ENCODE results near the gene HOXB2.
A peak's percentile ranks its signal among the peaks of the same experiment; 100 is the strongest.

HOXB2 gene

DNA sequence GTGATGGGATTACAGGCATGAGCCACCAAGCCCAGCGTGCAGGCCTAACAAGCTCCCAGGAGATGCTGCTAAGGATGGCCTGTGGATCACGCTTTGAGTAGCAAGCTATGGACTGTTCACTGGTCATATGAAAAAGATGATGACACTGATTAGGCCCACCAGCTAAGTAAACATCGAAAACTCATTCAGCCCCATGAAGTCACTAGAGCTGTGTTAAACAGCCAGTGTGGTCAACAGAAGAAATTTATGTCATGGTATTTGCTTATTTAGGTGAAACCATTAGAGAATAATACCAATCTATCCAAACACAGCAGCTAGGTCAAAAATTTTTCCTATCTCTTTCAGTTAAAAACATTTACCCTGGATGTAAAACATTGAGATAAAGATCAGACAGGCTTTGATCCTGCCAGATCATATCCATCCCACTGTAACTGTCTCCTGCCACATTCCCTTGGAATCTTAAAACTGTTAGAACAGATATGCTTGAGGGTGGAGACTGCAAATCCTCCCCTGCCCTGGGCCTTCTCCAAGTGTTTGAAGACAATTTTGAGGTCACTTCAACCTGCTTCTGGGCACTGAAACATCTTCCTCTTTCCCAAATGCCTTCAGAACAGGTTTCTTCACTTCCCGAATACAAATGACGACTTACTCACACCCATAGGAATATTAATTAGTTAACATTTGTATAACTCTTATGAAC is 45.0 kb downstream of the HOXB2 start:
- Histone ChIP-seq H4K8ac (ENCODE audit: low read depth, low read length) (no peak overlapping the region), H3K4ac (ENCODE audit: low read depth, low read length) (no peak overlapping the region), H3K4me1 (ENCODE audit: control insufficient read depth in 1 of 2, insufficient read depth in 2 of 2, low read length in 2 of 2) (peaks cover 43 to 49% of the 10 kb centered on the region in 2 experiments), H3K27me3 (ENCODE audit: insufficient read depth, low read length) (no peaks in the 10 kb centered on the region), H2AK5ac (ENCODE audit: low read length) (no peak overlapping the region), H4K12ac (ENCODE audit: low read depth, low read length) (no peak overlapping the region), H3K14ac (ENCODE audit: low read length) (peak overlapping the region; percentile 62), H2BK120ac (ENCODE audit: insufficient read depth, low read length, poor library complexity) (peak overlapping the region; percentile 87), H2AFZ (ENCODE audit: insufficient read depth, low read length, poor library complexity) (no peak overlapping the region), H3K23ac (ENCODE audit: low read length) (no peak overlapping the region), H2BK5ac (ENCODE audit: low read depth, low read length, poor library complexity) (peak overlapping the region; percentile 85), H3K79me2 (ENCODE audit: control insufficient read depth, insufficient read depth, low read length, poor library complexity) (peaks cover 3% of the 10 kb centered on the region), H3K9ac (ENCODE audit: low read length) (no peak overlapping the region), H3K36me3 (ENCODE audit: control insufficient read depth in 1 of 2, insufficient read depth in 2 of 2, low read length in 2 of 2) (no peaks in the 10 kb centered on the region), H3K18ac (ENCODE audit: low read length) (peak overlapping the region; percentile 74), H3K9me3 (ENCODE audit: insufficient read depth, low read depth, low read length) (no peaks in the 10 kb centered on the region), H4K91ac (ENCODE audit: low read depth, low read length) (peak overlapping the region; percentile 60), H3K27ac (ENCODE audit: low read depth, low read length) (peak overlapping the region; percentile 97), H3K79me1 (ENCODE audit: low read length) (peaks cover 48% of the 10 kb centered on the region), H3K4me3 (ENCODE audit: low read depth, low read length) (no peak overlapping the region), H3K4me2 (ENCODE audit: low read length) (no peak overlapping the region), H2BK12ac (ENCODE audit: low read length) (peak overlapping the region; percentile 93)
- DNase-seq = peak in 1 of 2 donors; percentile 5
- WGBS (ENCODE audit: extremely low coverage, insufficient coverage, insufficient read length) = no CpG with 5 or more reads among the region's 5 CpGs

DNA sequence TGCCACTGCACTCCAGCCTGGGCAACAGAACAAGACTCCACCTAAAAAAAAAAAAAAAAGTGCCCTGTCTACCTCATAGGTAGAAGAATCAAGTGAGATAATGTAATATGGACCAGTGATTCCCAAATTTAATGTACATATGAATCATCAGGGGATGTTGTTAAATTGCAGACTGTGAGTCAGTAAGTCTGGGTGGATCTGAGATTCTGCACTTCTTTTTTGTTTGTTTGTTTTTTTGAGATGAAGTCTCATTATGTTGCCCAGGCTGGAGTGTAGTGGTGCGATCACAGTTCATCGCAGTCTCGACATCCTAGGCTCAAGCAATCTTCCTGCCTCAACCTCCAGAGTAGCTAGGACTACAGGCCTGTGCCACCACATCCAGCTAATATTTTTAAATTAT is 45.7 kb downstream of the HOXB2 start:
- Histone ChIP-seq H3K27me3 (ENCODE audit: insufficient read depth, low read length) (no peaks in the 10 kb centered on the region), H3K4me1 (ENCODE audit: control insufficient read depth in 1 of 2, insufficient read depth in 2 of 2, low read length in 2 of 2) (peaks cover 43 to 48% of the 10 kb centered on the region in 2 experiments), H2BK5ac (ENCODE audit: low read depth, low read length, poor library complexity) (peak overlapping the region; percentile 32), H3K79me1 (ENCODE audit: low read length) (peaks cover 45% of the 10 kb centered on the region), H3K4me2 (ENCODE audit: low read length) (no peak overlapping the region), H3K23ac (ENCODE audit: low read length) (no peak overlapping the region), H3K9me3 (ENCODE audit: insufficient read depth, low read depth, low read length) (no peaks in the 10 kb centered on the region), H3K27ac (ENCODE audit: low read depth, low read length) (peak overlapping the region; percentile 97), H3K18ac (ENCODE audit: low read length) (no peak overlapping the region), H3K79me2 (ENCODE audit: control insufficient read depth, insufficient read depth, low read length, poor library complexity) (peaks cover 3% of the 10 kb centered on the region), H2AK5ac (ENCODE audit: low read length) (no peak overlapping the region), H4K8ac (ENCODE audit: low read depth, low read length) (no peak overlapping the region), H2AFZ (ENCODE audit: insufficient read depth, low read length, poor library complexity) (no peak overlapping the region), H3K4me3 (ENCODE audit: low read depth, low read length) (no peak overlapping the region), H2BK120ac (ENCODE audit: insufficient read depth, low read length, poor library complexity) (peak overlapping the region; percentile 48), H3K9ac (ENCODE audit: low read length) (no peak overlapping the region), H3K36me3 (ENCODE audit: control insufficient read depth in 1 of 2, insufficient read depth in 2 of 2, low read length in 2 of 2) (no peaks in the 10 kb centered on the region), H4K91ac (ENCODE audit: low read depth, low read length) (peak overlapping the region; percentile 60), H2BK12ac (ENCODE audit: low read length) (peak overlapping the region; percentile 85), H4K12ac (ENCODE audit: low read depth, low read length) (no peak overlapping the region), H3K4ac (ENCODE audit: low read depth, low read length) (no peak overlapping the region), H3K14ac (ENCODE audit: low read length) (peak overlapping the region; percentile 51)
- WGBS (ENCODE audit: extremely low coverage, insufficient coverage, insufficient read length) = no CpG with 5 or more reads among the region's 3 CpGs
- DNase-seq = no peak

GRCh38 chr17:48498164-48498850 is 46.6 kb downstream of the HOXB2 start:
- H2BK5ac ChIP-seq (ENCODE audit: low read depth, low read length, poor library complexity) = peak overlapping the region; percentile 95
- no peak overlapping the region for H3K4me3 ChIP-seq (ENCODE audit: low read depth, low read length)
- no CpG with 5 or more reads among the region's 6 CpGs for WGBS (ENCODE audit: extremely low coverage, insufficient coverage, insufficient read length)
- no peak overlapping the region for H4K12ac ChIP-seq (ENCODE audit: low read depth, low read length)
- peak overlapping the region; percentile 4 for H3K14ac ChIP-seq (ENCODE audit: low read length)
- no peak overlapping the region for H3K23ac ChIP-seq (ENCODE audit: low read length)
- H3K27me3 ChIP-seq (ENCODE audit: insufficient read depth, low read length) = no peaks in the 10 kb centered on the region
- peak overlapping the region; percentile 75 for H2BK12ac ChIP-seq (ENCODE audit: low read length)
- H3K4me1 ChIP-seq (ENCODE audit: control insufficient read depth in 1 of 2, insufficient read depth in 2 of 2, low read length in 2 of 2) = peaks cover 36 to 41% of the 10 kb centered on the region in 2 experiments
- H4K8ac ChIP-seq (ENCODE audit: low read depth, low read length) = no peak overlapping the region
- no peak overlapping the region for H3K9ac ChIP-seq (ENCODE audit: low read length)
- H3K79me2 ChIP-seq (ENCODE audit: control insufficient read depth, insufficient read depth, low read length, poor library complexity) = peaks cover 3% of the 10 kb centered on the region
- H3K9me3 ChIP-seq (ENCODE audit: insufficient read depth, low read depth, low read length) = no peaks in the 10 kb centered on the region
- H3K18ac ChIP-seq (ENCODE audit: low read length) = no peak overlapping the region
- no peak overlapping the region for H2AFZ ChIP-seq (ENCODE audit: insufficient read depth, low read length, poor library complexity)
- H3K36me3 ChIP-seq (ENCODE audit: control insufficient read depth in 1 of 2, insufficient read depth in 2 of 2, low read length in 2 of 2) = peaks cover 0 to 2% of the 10 kb centered on the region in 2 experiments
- peak overlapping the region; percentile 61 for H3K4me2 ChIP-seq (ENCODE audit: low read length)
- H2AK5ac ChIP-seq (ENCODE audit: low read length) = no peak overlapping the region
- H3K4ac ChIP-seq (ENCODE audit: low read depth, low read length) = no peak overlapping the region
- peaks cover 41% of the 10 kb centered on the region for H3K79me1 ChIP-seq (ENCODE audit: low read length)
- peak; percentile 80 to 89 for DNase-seq
- peak overlapping the region; percentile 65 for H4K91ac ChIP-seq (ENCODE audit: low read depth, low read length)
- peak overlapping the region; percentile 97 for H3K27ac ChIP-seq (ENCODE audit: low read depth, low read length)
- peak overlapping the region; percentile 55 for H2BK120ac ChIP-seq (ENCODE audit: insufficient read depth, low read length, poor library complexity)

DNA sequence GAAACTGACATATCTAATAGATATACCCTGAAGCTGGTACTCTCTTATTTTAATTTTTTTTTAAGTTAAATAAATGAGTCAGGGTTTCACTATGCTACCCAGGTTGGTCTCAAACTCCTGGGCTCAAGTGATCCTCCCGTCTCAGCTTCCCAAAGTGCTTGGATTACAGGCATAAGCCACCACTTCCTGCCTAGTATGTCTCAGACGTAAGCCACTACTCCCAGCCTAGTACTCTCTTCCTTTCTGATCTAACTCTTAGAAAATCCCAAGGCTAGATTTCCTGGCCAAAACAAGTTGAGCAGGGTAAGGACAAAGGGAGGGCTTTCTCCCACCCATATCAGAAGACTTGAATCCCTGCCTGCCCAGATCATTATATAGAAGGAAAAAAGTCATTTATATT is 47.8 kb downstream of the HOXB2 start:
- peak; percentile 28 to 33 for DNase-seq
- peaks cover 40% of the 10 kb centered on the region for H3K79me1 ChIP-seq (ENCODE audit: low read length)
- no peak overlapping the region for H2AFZ ChIP-seq (ENCODE audit: insufficient read depth, low read length, poor library complexity)
- H3K79me2 ChIP-seq (ENCODE audit: control insufficient read depth, insufficient read depth, low read length, poor library complexity) = peaks cover 8% of the 10 kb centered on the region
- H2BK5ac ChIP-seq (ENCODE audit: low read depth, low read length, poor library complexity) = peak overlapping the region; percentile 7
- H3K36me3 ChIP-seq (ENCODE audit: control insufficient read depth in 1 of 2, insufficient read depth in 2 of 2, low read length in 2 of 2) = peaks cover 0 to 2% of the 10 kb centered on the region in 2 experiments
- no peaks in the 10 kb centered on the region for H3K27me3 ChIP-seq (ENCODE audit: insufficient read depth, low read length)
- H3K23ac ChIP-seq (ENCODE audit: low read length) = no peak overlapping the region
- no peak overlapping the region for H3K9ac ChIP-seq (ENCODE audit: low read length)
- H3K27ac ChIP-seq (ENCODE audit: low read depth, low read length) = peak overlapping the region; percentile 59
- no peak overlapping the region for H3K14ac ChIP-seq (ENCODE audit: low read length)
- H2BK120ac ChIP-seq (ENCODE audit: insufficient read depth, low read length, poor library complexity) = no peak overlapping the region
- peak overlapping the region; percentile 8 for H2BK12ac ChIP-seq (ENCODE audit: low read length)
- H4K8ac ChIP-seq (ENCODE audit: low read depth, low read length) = no peak overlapping the region
- H3K4me2 ChIP-seq (ENCODE audit: low read length) = no peak overlapping the region
- no CpG with 5 or more reads among the region's 2 CpGs for WGBS (ENCODE audit: extremely low coverage, insufficient coverage, insufficient read length)
- H4K91ac ChIP-seq (ENCODE audit: low read depth, low read length) = no peak overlapping the region
- H3K18ac ChIP-seq (ENCODE audit: low read length) = no peak overlapping the region
- no peak overlapping the region for H2AK5ac ChIP-seq (ENCODE audit: low read length)
- no peaks in the 10 kb centered on the region for H3K9me3 ChIP-seq (ENCODE audit: insufficient read depth, low read depth, low read length)
- H4K12ac ChIP-seq (ENCODE audit: low read depth, low read length) = no peak overlapping the region
- no peak overlapping the region for H3K4me3 ChIP-seq (ENCODE audit: low read depth, low read length)
- peaks cover 42 to 48% of the 10 kb centered on the region in 2 experiments for H3K4me1 ChIP-seq (ENCODE audit: control insufficient read depth in 1 of 2, insufficient read depth in 2 of 2, low read length in 2 of 2)
- no peak overlapping the region for H3K4ac ChIP-seq (ENCODE audit: low read depth, low read length)

Measured in trophoblast cell (in vitro differentiated cells and primary cell).